SKM-1 (cell line): ENCODE results near the gene OR2L5.

Source experiments
- DNase-seq: peaks from one replicate; lab custom pipeline; 2025; ENCODE audit not compliant: unreplicated experiment; lab: John Stamatoyannopoulos, UW

Gene OR2L5

GRCh38 chr1:248013229-248013710 lies at the start of gene OR2L5:
Gene OR2L5 (plus strand): TSS chr1:248013660. CDS start chr1:248021948, 8,288 bp downstream.
- no peak for DNase-seq

GRCh38 chr1:247964933-247965332 lies 48.5 kb upstream of the OR2L5 start, which contains the start of gene OR2AK2:
Gene OR2AK2 (plus strand): TSS chr1:247965233. CDS start chr1:247965377, 144 bp downstream.
- no peak for DNase-seq

- DNase-seq = no peak
These were observed 46.8 kb upstream of the OR2L5 start for GRCh38 chr1:247966532-247967204.

GRCh38 chr1:247992986-247993385 lies 20.5 kb upstream of the OR2L5 start:
- no peak for DNase-seq

- DNase-seq = no peak
These were observed 14.6 kb upstream of the OR2L5 start for GRCh38 chr1:247998811-247999210.

GRCh38 chr1:248000169-248000568 lies 13.3 kb upstream of the OR2L5 start:
- no peak for DNase-seq

GRCh38 chr1:248007778-248008177 lies 5.7 kb upstream of the OR2L5 start:
- no peak for DNase-seq

GRCh38 chr1:248009681-248010080 lies 3.8 kb upstream of the OR2L5 start:
- DNase-seq = no peak

GRCh38 chr1:248015803-248016202 lies 2.3 kb downstream of the OR2L5 start:
- DNase-seq = no peak

GRCh38 chr1:248029770-248030169 lies 16.3 kb downstream of the OR2L5 start, which contains the start of gene OR2L2:
Gene OR2L2 (plus strand): TSS chr1:248030070. CDS start chr1:248038268, 8,198 bp downstream.
- DNase-seq = no peak

- no peak for DNase-seq
These were observed 31.7 kb downstream of the OR2L5 start for GRCh38 chr1:248045209-248045608.

GRCh38 chr1:248046536-248046935 lies 33.1 kb downstream of the OR2L5 start, which contains the start of gene OR2L3:
Gene OR2L3 (plus strand): TSS chr1:248046836. CDS start chr1:248060682, 13,846 bp downstream.
- no peak for DNase-seq

- DNase-seq = no peak
These were observed 33.5 kb downstream of the OR2L5 start for GRCh38 chr1:248047008-248047407.

GRCh38 chr1:248054671-248055070 lies 41.2 kb downstream of the OR2L5 start:
- no peak for DNase-seq

GRCh38 chr1:248055261-248055660 lies 41.8 kb downstream of the OR2L5 start:
- no peak for DNase-seq

GRCh38 chr1:248065071-248065470 lies 51.6 kb downstream of the OR2L5 start:
- no peak for DNase-seq

GRCh38 chr1:248065604-248066003 lies 52.1 kb downstream of the OR2L5 start:
- DNase-seq = no peak
